ENCODE measurements around the gene F13A1. TPM values are rescaled to one million over a fixed set of nuclear protein-coding genes. Genes with fewer than 3 reads are reported as not detected.

F13A1 gene
- total RNA-seq, 4 donors from 2014 or later, result 9.7 to 32.7 (median 17.2) TPM

DNA sequence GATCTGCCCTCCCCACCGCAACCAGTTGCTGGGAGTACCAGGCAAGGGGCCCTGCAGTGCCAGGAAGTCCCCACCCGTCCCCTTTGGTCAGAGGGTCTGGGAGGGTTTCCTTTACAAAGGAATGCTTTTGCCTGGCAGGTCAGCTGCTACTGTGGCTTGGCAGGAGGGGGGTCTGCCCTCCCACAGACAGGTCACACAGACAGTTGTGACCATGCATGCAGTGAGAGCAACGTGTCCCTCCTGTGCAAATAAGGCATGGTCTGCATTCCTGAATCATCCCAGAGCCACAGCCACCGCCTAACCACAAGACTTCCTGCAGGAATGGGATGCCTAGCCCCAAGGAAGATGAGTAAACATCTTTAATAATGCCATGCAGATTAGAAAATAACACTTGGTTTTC lies 439 bp upstream of the F13A1 start:
- TF ChIP-seq POLR2AphosphoS5 (IDR thresholded peaks at IDR 0.05) (no peak), POLR2A (IDR thresholded peaks at IDR 0.05) (no peak)
- Histone ChIP-seq H3K4me1 (peaks cover 11% of the 10 kb centered on the region), H3K9me3 (no peaks in the 10 kb centered on the region), H3K27ac (no peak overlapping the region), H3K4me3 (peak overlapping the region; percentile 31), H3K27me3 (peaks cover 38% of the 10 kb centered on the region), H3K36me3 (no peaks in the 10 kb centered on the region)
- WGBS, result 18% methylated on average over 4 of the region's 4 CpGs
- DNase-seq (ENCODE audit: low spot score in 2 of 2), result no peak

DNA sequence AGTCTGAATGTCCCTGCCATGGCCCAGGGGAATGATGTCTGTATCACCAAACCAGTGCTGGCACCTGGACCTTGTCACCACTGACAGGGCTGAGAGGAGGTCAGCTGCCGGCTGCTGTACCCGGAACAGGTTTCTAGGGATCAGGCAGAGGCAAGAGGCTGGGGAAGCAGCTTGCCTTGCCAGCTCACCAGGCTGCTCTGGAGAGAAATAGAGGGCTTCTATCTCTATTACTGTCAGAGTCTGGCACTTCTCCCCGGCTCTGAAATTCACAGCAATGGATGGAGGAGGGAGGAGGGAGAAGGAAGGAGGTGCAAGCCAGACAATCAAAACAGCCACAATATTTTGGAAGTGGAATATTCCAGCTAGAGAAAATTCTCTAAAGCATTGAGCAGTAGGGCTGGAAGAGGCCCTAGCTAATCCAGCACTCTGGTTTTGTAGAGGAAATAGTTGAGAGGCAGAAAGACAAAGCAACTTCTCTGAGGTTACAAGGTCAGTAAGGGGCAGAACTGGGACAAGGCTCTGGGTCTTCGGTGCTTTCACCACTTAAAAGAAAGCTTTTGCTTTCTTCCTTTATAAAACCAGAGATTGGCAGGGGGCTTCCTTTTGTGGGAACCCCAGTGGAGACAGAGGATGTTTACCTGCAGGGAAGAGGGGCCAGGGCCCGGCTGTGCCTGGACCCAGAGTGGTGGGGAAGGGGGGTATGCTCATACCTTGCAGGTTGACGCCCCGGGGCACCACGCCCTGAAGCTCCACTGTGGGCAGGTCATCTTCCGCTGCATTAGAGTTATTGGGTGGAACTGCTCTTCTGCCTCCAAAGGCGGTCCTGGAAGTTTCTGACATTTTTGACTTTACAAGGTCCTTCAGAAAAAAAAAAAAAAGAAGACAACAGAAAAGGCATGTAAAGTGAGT lies 2.4 kb downstream of the F13A1 start:
- WGBS, result 50% methylated on average over 10 of the region's 10 CpGs
- no peak for DNase-seq (ENCODE audit: low spot score in 2 of 2)
- Histone ChIP-seq H3K4me3 (peak overlapping the region; percentile 31), H3K27ac (peak overlapping the region; percentile 35), H3K4me1 (peaks cover 11% of the 10 kb centered on the region), H3K9me3 (no peaks in the 10 kb centered on the region), H3K27me3 (peaks cover 35% of the 10 kb centered on the region), H3K36me3 (no peaks in the 10 kb centered on the region)
- TF ChIP-seq POLR2AphosphoS5 (IDR thresholded peaks at IDR 0.05), result no peak
- TF ChIP-seq EP300 (IDR thresholded peaks at IDR 0.05), result no peak
- TF ChIP-seq POLR2A (IDR thresholded peaks at IDR 0.05), result no peak
- no peak for TF ChIP-seq CTCF (IDR thresholded peaks at IDR 0.05)

- no peak overlapping the region for H3K27ac ChIP-seq
- WGBS, result 53% methylated on average over 2 of the region's 2 CpGs
- H3K27me3 ChIP-seq, result peaks cover 35% of the 10 kb centered on the region
- DNase-seq (ENCODE audit: low spot score in 2 of 2), result no peak
- no peaks in the 10 kb centered on the region for H3K9me3 ChIP-seq
- peaks cover 11% of the 10 kb centered on the region for H3K4me1 ChIP-seq
- H3K36me3 ChIP-seq, result no peaks in the 10 kb centered on the region
- no peak for TF ChIP-seq POLR2A (IDR thresholded peaks at IDR 0.05)
- no peak for TF ChIP-seq EP300 (IDR thresholded peaks at IDR 0.05)
- TF ChIP-seq CTCF (IDR thresholded peaks at IDR 0.05), result no peak
- no peak for TF ChIP-seq POLR2AphosphoS5 (IDR thresholded peaks at IDR 0.05)
- peak overlapping the region; percentile 31 for H3K4me3 ChIP-seq
These were observed 3.1 kb downstream of the F13A1 start for GRCh38 chr6:6317386-6317785.

DNA sequence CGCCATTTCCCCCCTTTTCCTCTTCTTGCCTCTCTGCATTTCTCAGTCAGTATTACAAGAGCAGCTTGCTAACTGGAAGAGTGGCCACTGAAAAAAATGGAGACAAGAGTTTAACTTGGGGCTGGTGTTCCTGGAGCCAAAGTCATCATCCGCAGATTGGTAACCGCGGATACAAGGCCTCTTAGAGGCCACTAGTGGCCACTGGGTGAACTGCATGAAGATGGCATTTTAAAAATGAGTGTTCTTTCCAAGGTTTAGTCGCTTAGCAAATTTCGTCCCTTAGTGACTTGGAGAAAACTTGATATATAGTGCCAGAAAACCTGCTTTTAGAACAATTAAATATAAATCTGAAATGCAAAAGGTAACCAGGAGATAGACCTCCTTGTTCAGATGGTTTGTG lies 4.8 kb downstream of the F13A1 start:
- Histone ChIP-seq H3K4me3 (no peak overlapping the region), H3K36me3 (no peaks in the 10 kb centered on the region), H3K9me3 (no peaks in the 10 kb centered on the region), H3K27me3 (peaks cover 22% of the 10 kb centered on the region), H3K4me1 (peaks cover 6% of the 10 kb centered on the region), H3K27ac (no peak overlapping the region)
- DNase-seq (ENCODE audit: low spot score in 2 of 2), result no peak
- 21% methylated on average over 6 of the region's 6 CpGs for WGBS
- TF ChIP-seq EP300 (IDR thresholded peaks at IDR 0.05) (no peak), CTCF (IDR thresholded peaks at IDR 0.05) (peak; percentile 65 to 83)

DNA sequence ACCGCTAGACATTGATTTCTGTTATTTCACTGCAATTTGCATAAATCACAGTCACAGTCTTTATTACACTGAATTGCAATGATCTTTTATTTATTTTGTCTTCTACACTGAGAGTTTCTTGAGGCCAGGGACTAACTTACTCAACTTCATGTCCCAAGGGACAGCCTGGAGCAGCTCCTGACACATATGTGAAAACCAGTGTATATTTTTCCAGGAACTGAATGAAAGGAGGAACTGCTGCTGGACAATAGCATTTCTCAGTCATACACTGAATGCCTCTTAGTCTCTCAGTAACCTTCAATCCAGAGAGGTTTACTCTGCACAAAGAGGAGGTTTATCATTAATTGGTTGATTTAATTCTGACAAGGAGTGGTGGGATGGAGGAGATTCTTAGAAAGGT lies 5.9 kb downstream of the F13A1 start:
- H3K36me3 ChIP-seq, result no peaks in the 10 kb centered on the region
- 95% methylated on average over 1 of the region's 1 CpG for WGBS
- H3K4me3 ChIP-seq, result no peak overlapping the region
- H3K4me1 ChIP-seq, result no peaks in the 10 kb centered on the region
- no peak for DNase-seq (ENCODE audit: low spot score in 2 of 2)
- H3K27me3 ChIP-seq, result peaks cover 11% of the 10 kb centered on the region
- no peaks in the 10 kb centered on the region for H3K9me3 ChIP-seq
- TF ChIP-seq EP300 (IDR thresholded peaks at IDR 0.05), result no peak
- TF ChIP-seq POLR2A (IDR thresholded peaks at IDR 0.05), result no peak
- no peak for TF ChIP-seq POLR2AphosphoS5 (IDR thresholded peaks at IDR 0.05)
- no peak for TF ChIP-seq CTCF (IDR thresholded peaks at IDR 0.05)
- no peak overlapping the region for H3K27ac ChIP-seq

Data from suprapubic skin (tissue), 4 donors.